H54 (cell line): ENCODE data around the gene RIMBP2.

Experiments
- DNase-seq: peaks from one replicate; pipeline ENCODE4 v3.0.0; 2011; ENCODE audit warnings: low spot score, mixed read lengths; ENCODE audit not compliant: insufficient read length
- FAIRE-seq: peaks from 3 replicates; lab custom pipeline; 2011; peaks lifted over from hg19 to GRCh38; lab: Jason Lieb, UNC
- POLR2A ChIP-seq: IDR thresholded peaks from 2 replicates; pipeline ENCODE4 v1.6.1; 2011; ENCODE audit warnings: low read depth, mild to moderate bottlenecking, low read length

Gene RIMBP2

DNA sequence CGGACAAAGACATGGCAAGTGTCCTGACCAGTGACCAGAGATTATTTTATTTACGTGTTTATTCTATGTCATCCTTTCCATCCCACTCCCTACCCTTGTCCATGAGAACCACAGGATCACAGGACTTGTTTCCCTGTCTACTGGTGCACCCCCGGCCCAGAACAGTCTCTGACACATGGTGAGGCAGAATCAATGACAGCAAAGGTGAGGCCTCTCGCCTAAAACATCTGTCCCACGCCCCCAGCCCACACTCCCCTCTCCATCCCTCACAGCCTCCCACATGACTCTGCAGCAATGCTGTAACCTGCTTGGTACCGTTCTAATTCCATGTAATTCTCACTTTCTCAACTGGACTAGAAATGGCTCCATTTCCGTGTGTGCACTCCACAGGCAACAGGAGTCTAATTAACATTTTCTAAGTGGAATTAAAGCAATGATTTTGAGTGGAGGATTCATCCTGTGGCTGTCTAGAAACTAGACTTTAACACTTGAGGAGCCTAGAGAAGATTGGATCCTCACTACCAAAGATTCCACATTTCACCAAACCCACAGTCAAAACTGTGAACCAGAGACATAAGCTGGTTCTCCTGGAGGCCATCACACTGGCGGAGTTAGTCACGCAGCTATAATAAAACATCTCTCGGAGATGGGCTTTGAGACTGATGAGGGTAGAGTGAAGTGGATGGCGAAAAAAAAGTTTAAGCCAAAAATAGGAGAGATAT lies 228.3 kb downstream of the RIMBP2 start:
- FAIRE-seq (no peak), DNase-seq (no peak)
- no peak for TF ChIP-seq POLR2A

DNA sequence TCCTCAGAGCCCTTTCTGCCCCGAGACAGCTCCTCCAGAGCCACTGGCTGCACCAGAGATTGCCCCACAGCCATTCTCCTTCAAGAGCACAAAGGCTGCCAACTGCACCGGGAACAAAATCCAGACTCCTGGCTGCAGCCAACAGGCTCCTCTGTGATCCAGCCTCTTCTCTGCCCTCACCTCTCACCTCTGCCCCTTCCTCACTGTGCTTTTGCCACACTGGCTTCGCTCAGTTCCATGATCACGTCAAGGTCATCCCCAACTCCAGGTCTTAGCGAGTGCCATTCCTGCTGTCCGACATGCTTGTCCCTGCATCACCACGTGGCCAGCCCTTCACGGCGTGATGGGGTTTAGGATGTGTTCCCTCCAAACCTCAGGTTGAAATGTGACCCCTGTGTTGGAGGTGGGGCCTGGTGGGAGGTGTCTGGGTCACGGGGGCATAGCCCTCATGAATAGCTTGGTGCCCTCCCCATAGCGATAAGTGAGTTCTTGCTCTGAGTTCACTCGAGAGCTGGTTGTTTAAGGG lies 229.1 kb downstream of the RIMBP2 start:
- TF ChIP-seq POLR2A = no peak
- FAIRE-seq = no peak
- DNase-seq = no peak

DNA sequence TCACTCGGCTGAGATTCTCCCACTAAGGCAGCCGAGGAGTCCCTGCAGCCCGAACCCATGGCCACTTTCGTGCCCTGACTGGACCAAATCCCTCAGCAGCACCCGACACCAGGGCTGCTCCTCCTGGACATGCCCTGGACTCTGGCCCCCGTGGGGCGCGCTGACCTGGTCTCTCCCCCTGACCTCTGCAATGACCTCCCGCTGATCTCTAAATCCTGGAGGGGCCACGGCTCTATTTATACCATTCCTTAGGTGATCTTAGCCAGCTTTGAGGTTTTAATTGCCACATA lies 230.0 kb downstream of the RIMBP2 start:
- FAIRE-seq = no peak
- TF ChIP-seq POLR2A = no peak
- no peak for DNase-seq

DNA sequence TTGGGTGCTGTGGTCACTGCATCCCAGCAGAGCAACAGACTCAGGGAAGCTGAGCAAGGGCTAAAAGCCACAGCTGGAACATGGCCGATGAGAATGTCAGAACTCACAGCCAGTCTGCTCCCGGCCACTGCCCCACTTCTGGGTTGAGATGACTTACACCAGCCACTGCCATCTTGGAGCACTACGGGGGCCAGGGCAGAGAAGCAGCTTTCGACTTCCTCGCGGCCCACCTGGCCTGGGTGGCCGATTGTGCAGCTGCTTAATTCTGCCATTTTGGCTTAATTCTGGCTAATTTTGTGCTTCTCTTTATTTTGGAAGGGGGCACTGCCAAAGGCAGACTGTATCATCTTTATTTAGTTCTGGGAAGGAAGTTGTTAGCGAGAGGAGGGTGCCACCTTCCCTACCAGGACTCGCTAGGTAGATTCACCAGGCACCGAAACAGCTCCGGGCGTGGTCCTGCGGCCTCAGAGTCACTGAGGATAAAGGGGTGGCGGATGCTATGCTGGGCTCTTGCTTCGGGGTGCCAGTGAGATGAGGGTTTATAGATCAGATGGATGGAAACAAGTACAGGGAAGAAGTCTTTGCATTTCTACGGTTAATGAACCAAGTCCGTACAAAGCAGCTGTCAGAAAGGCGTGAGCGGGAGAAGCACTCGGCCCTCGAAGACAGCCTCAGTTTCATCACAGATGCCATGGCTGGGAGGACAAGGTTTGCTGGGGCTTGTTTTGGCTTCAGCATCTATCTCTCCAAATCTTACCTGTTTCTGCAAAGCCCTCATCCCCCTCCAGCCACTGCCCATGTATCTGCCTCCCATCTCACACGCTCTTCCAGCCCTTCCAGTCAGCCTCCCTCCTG lies 230.6 kb downstream of the RIMBP2 start:
- no peak for FAIRE-seq
- TF ChIP-seq POLR2A = no peak
- no peak for DNase-seq

DNA sequence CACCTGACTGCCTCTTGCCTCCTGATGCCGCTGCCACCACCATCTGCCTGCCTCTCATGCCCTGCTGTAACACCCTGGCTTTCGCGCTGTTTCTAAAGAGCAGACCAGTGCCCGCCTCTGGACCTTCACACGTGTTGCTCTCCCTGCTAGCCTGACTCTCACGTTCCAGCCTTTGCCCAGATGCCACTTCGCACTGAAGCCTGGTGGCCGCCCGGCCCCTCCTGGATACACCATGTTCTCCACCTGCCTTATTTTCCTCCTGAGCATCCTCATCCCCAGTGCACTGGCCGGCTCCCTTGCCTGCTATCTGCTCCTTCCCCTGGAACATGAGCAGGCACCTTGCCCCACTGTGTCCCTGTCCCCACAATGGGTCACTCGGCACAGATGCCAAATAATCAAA lies 231.9 kb downstream of the RIMBP2 start:
- no peak for FAIRE-seq
- DNase-seq = no peak
- no peak for TF ChIP-seq POLR2A

DNA sequence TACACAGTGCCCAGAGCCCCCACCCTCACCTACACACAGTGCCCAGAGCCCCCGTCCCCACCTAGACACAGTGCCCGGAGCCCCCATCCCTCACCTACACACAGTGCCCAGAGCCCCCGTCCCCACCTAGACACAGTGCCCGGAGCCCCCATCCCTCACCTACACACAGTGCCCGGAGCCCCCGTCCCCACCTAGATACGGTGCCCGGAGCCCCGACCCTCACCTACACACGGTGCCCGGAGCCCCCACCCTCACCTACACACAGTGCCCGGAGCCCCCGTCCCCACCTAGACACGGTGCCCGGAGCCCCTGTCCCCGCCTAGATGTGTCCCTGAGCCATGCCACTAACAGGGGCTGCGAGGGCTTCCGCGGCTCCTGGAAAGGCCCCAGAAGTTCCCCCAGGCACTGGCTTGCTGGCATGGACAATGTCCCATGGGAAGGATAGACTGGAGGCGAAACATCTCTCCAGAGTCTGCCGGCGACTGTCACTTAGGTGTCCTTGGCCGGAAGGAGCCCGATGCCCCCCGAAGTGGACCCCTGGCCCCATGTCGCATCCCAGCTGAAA lies 232.4 kb downstream of the RIMBP2 start:
- TF ChIP-seq POLR2A = no peak
- FAIRE-seq = no peak
- DNase-seq = no peak

DNA sequence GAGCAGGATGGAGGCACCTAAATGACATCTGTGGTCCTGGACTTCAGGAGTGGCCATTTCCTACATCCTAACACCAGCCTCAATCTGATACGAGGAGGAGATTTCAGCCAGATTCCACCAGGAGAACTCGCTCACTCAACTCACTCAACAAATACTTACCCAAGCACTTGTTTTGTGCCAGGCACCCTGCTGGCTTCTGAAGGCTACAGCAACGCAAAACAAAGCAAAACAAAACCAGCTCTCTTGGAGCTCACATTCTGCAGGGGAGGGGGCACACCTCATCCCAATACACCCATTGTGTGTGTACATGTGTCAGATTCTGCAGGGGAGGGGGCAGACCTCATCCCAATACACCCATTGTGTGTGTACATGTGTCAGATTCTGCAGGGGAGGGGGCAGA lies 233.7 kb downstream of the RIMBP2 start:
- DNase-seq (no peak), FAIRE-seq (no peak)
- no peak for TF ChIP-seq POLR2A

DNA sequence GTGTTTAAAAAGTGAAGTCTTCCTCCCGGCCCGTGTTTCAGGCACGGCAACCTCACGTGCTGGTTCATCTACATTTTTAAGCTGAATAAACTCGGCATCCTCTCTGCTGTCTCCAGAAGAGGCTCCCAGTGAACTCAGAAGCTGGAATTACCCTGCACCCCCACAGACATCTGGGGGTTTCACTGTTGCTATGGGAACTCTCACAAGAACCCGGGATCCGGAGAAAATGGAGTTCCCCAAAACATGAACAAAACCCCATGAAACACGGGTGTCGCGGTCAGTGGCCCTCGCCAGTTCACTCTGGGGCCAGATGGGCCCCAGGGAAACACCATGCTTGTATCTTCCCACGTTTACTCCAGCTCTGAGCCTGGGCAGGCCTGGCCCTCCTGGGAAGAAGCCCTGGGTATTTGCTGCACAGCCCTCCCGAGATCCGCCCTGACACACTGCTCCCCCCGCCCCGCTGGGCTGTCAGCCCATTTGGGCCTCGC lies 234.7 kb downstream of the RIMBP2 start:
- DNase-seq (no peak), FAIRE-seq (no peak)
- TF ChIP-seq POLR2A = no peak

DNA sequence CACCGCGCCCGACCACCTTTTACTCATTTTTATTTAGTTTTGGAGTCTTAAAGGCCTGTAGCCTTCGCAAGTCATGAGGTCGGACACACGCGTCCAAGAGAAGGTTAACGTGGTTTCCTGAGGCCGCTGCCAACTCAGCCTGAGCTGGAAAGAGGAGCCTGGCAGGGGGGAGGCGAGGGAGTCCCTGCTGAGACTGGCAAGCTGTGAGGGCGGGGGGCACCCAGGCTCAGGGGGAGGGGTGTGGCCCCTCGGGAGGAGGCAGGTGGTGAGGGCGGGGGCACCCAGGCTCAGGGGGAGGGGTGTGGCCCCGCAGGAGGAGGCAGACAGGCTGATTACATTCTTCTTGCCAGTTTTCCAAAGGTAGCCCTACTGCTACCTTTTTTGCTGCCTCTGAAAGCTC lies 235.2 kb downstream of the RIMBP2 start:
- DNase-seq = no peak
- no peak for FAIRE-seq
- no peak for TF ChIP-seq POLR2A

DNA sequence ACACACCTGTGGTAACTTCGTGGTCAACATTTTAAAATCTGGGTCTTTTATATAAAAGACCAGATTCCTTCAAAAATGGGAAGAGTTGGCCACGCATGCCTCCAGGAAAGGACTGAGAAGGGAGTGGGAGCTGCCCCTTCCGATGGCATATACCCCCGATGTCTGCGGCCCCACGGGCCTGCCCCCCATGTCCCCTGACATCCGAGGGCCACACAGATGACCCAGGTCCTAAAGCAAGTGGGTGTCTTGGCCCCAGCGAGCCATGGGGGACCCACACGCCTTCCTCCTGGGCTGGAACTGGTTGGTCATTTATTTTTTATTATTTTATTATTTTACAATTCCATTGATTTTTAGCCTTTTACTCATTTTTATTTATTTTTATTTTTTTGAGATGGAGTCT lies 235.9 kb downstream of the RIMBP2 start:
- DNase-seq = no peak
- no peak for FAIRE-seq
- TF ChIP-seq POLR2A = no peak

DNA sequence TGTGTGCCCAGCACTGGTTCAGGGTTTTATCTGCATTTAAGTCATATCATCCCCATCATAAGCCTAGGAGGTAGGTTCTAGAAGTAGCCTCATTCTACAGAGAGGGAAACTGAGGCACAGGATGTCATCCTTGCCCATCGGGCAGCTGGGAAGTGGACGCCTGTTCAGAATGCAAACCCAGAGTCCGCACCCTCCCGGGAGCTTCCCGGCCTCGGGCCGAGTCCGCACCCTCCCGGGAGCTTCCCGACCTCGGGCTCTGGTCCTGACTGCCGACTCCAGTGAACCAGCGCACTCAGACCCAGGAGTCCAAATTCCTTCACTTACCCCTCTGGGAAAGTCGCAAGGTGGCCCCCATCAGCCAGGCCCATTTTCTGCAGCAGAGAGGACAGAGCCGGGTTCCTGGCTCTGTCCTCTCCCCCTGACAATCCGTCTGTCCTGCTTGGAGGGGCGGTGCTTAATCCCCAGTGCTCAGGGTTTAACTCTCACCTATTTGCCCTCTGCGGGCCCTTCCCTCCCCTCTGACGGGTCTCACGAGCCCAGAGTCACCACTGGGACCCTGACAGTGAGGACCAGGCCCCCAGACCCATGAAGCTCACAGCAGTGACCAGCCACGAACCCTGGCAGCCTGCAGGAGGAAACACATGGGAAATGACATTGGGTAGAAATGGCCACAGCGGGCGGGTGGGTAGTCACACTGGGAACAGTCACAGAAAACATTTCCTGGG lies 236.5 kb downstream of the RIMBP2 start:
- no peak for TF ChIP-seq POLR2A
- FAIRE-seq (no peak), DNase-seq (no peak)

DNA sequence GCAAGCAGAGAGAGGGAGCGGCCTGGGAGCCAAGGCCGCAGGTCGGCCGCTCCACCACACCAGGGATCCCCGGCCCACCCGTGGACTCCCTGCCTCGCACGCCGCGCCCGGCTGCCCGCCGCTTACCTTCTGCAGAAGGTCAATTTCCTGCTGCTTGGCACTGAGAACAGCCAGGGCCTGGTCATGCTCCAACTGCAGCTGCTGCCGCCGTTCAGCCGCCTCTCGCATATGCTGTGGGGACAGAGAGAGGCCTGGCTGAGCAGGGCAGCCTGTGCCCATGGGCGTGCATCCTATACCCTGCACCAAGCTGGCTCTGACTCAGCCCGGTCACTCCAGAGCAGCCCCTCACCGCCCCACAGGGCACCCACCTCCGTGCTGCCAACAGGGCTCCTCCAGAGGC lies 237.3 kb downstream of the RIMBP2 start:
- no peak for FAIRE-seq
- no peak for TF ChIP-seq POLR2A

DNA sequence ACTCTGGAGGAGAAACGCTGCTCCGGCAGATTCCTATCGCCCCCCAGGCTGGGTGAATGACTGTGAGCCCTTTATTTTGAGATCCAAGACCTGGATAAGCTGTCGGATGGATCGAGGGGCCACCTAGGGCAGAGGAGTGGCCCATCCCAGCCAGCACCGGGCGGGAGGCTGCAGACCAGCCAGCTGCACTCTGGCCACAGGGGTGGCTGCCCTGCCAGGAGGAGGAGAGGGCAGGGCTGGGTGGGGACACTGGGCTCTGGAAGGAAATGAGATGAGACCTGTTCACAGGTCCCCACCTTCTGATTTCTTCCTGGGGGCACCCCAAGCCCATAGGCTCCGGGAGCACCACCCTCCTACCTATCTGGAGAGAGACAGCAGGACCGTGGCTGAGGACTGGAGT lies 238.4 kb downstream of the RIMBP2 start:
- TF ChIP-seq POLR2A = no peak
- FAIRE-seq = no peak
- DNase-seq = no peak

More for the DNA sequence above, 237.3 kb downstream of the RIMBP2 start:
- DNase-seq = no peak
